Esophagus squamous epithelium (tissue), 5 donors: ENCODE results near the gene LRRC71. TPM values are rescaled to one million over a fixed set of nuclear protein-coding genes. Genes with fewer than 3 reads are reported as not detected.

Experiments used
- DNase-seq: peaks from one replicate; lab custom pipeline; 2025; lab: John Stamatoyannopoulos, UW
- H3K27ac ChIP-seq, 4 donors: fragments of 200-600 bp; sonication (generic); one replicate each; pipeline ENCODE4 v1.5.1; 2016 to 2019; ENCODE audit warnings: mild to moderate bottlenecking in 1 of 4
- H3K27me3 ChIP-seq, 4 donors: fragments of 200-600 bp; sonication (generic); 1 replicate in 3 of 4; 2 replicates in 1 of 4; pipeline versions ENCODE4 v1.5.1 to v1.6.0; 2017 to 2021; ENCODE audit warnings: antibody characterized with exemption in 1 of 4
- H3K36me3 ChIP-seq, 3 donors: fragments of 200-600 bp; sonication (generic); one replicate each; pipeline ENCODE4 v1.5.1; 2016 to 2019
- H3K4me1 ChIP-seq, 3 donors: fragments of 200-600 bp; sonication (generic); one replicate each; pipeline ENCODE4 v1.5.1; 2017 to 2019
- H3K4me3 ChIP-seq, 4 donors: fragments of 200-600 bp; sonication (generic); 1 replicate in 3 of 4; 2 replicates in 1 of 4; pipeline ENCODE4 v1.5.1; 2016 to 2019; ENCODE audit warnings: mild to moderate bottlenecking in 2 of 4, moderate library complexity in 1 of 4
- H3K9me3 ChIP-seq, 3 donors: fragments of 200-600 bp; sonication (generic); one replicate each; pipeline ENCODE4 v1.5.1; 2016 to 2019
- POLR2A ChIP-seq, 4 donors: fragments of 450-650 bp; IDR thresholded peaks; one replicate each; pipeline ENCODE4 v1.6.1; 2017; ENCODE audit warnings: antibody characterized with exemption in 4 of 4, mild to moderate bottlenecking in 4 of 4, moderate library complexity in 3 of 4
- WGBS, 2 donors: methylation state at CpG; one replicate each; pipeline ENCODE4 v1.1.5; 2018; 5-methylcytosine and 5-hydroxymethylcytosine counted together
- intact Hi-C: fragments of 100-400 bp; cut with DNase I; formaldehyde crosslinking; loops from one replicate; pipeline ENCODE4 v1.15.0; 2022
- total RNA-seq, 4 donors: library from RNA; depleted of rRNA; stranded (reverse); fragments of >200 nt; gene quantifications; one replicate each; pipeline ENCODE4 v1.1.0, GENCODE V29; 2016
- TF ChIP-seq, protein P1 (sequence below), 6 experiments: fragments of 450-650 bp in 4 of 6; fragments of 200-600 bp in 2 of 6; sonication (generic) in 2 of 6; IDR thresholded peaks; one replicate each; pipeline ENCODE4 v1.5.1; 2016 to 2019; ENCODE audit warnings: antibody characterized with exemption in 6 of 6, mild to moderate bottlenecking in 4 of 6, moderate library complexity in 4 of 6
- donor health status: DM: yes; HTN: yes; CAD: no.

LRRC71 gene
- total RNA-seq, 4 donors from 2014 or later, result not detected

DNA sequence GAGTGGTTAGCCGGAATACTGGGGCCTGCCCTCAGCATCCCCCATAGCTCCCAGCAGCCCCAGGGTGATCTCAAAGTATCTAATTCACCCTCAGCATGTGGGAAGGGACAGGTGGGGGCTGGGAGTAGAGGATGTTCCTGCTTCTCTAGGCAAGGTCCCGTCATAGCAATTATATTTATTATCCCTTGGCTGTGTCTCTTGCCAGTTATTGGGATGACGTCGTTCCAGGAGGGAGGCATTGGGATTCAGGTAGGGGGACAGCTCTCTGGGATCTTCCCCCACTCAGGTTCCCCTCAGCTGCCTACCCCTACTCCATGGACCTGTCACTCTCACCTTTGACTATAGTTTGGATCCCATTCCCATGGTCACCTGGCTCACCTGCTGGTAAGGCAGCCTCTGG, 38.8 kb upstream of the LRRC71 start:
- peaks cover 0 to 88% (median 0%) of the 10 kb centered on the region in 4 donors for H3K27me3 ChIP-seq
- 70% methylated on average over 4 of the region's 4 CpGs; no CpG with 5 or more reads in 1 of the 2 donors for WGBS, 2 donors
- H3K4me3 ChIP-seq, result no peak overlapping the region
- no peak for TF ChIP-seq POLR2A (IDR thresholded peaks at IDR 0.05)
- H3K36me3 ChIP-seq, result no peaks in the 10 kb centered on the region
- no peak for DNase-seq
- no peaks in the 10 kb centered on the region for H3K9me3 ChIP-seq
- no peak overlapping the region for H3K27ac ChIP-seq
- intact Hi-C loops, result no loop called here
- no peaks in the 10 kb centered on the region for H3K4me1 ChIP-seq

DNA sequence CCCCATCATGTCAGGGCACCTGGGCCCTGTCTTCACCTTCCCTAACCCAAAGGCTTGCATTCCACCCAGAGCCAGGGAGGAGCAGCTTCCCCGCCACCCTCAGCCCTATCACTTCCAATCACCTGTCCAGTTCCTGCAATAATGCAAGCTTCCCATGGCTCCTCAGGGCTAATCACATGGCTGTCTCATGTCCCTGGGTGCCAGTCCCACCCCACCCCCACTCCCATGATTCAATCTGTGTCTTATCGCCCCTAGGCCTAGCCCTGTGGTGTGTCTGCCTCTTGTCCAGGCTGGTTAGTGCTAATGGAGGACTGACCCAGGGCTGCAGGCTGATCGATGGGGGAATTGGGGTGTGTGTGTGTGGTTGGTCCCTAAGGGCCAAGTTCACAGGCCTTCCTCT, 37.9 kb upstream of the LRRC71 start:
- Histone ChIP-seq H3K27ac (no peak overlapping the region), H3K9me3 (no peaks in the 10 kb centered on the region), H3K36me3 (no peaks in the 10 kb centered on the region), H3K27me3 (peaks cover 0 to 88% (median 0%) of the 10 kb centered on the region in 4 donors), H3K4me3 (no peak overlapping the region), H3K4me1 (no peaks in the 10 kb centered on the region)
- 71 to 93% methylated on average over 1 of the region's 3 CpGs for WGBS, 2 donors
- intact Hi-C loops, result no loop called here
- no peak for DNase-seq
- TF ChIP-seq POLR2A (IDR thresholded peaks at IDR 0.05), result no peak
- TF ChIP-seq, protein P1, sequence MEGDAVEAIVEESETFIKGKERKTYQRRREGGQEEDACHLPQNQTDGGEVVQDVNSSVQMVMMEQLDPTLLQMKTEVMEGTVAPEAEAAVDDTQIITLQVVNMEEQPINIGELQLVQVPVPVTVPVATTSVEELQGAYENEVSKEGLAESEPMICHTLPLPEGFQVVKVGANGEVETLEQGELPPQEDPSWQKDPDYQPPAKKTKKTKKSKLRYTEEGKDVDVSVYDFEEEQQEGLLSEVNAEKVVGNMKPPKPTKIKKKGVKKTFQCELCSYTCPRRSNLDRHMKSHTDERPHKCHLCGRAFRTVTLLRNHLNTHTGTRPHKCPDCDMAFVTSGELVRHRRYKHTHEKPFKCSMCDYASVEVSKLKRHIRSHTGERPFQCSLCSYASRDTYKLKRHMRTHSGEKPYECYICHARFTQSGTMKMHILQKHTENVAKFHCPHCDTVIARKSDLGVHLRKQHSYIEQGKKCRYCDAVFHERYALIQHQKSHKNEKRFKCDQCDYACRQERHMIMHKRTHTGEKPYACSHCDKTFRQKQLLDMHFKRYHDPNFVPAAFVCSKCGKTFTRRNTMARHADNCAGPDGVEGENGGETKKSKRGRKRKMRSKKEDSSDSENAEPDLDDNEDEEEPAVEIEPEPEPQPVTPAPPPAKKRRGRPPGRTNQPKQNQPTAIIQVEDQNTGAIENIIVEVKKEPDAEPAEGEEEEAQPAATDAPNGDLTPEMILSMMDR (IDR thresholded peaks at IDR 0.05), result no peak

DNA sequence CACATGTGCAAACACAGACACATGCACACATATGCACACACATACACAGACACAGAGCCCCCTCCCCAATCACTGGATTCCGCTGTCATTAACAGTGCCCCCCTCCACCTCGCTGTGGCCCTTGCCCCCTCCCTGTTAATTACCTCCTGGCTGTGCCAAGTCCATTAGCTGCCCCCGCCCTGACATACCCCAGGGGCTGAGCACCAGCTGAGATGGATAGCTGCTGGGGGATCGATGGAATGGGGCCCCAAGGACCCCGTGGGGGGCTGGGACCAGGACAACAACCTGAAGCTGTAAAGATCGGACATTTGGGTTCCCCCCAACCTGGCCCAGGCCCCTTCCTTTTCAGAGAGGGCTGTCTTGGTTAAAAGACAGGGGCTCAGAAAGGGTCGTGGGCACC, 36.5 kb upstream of the LRRC71 start:
- 75 to 90% methylated on average over 2 to 3 of the region's 7 CpGs for WGBS, 2 donors
- no peak for DNase-seq
- Histone ChIP-seq H3K9me3 (no peaks in the 10 kb centered on the region), H3K36me3 (no peaks in the 10 kb centered on the region), H3K27ac (no peak overlapping the region), H3K27me3 (peaks cover 0 to 88% (median 0%) of the 10 kb centered on the region in 4 donors), H3K4me3 (no peak overlapping the region), H3K4me1 (no peaks in the 10 kb centered on the region)
- intact Hi-C loops, result no loop called here
- TF ChIP-seq, protein P1 (IDR thresholded peaks at IDR 0.05), result no peak
- no peak for TF ChIP-seq POLR2A (IDR thresholded peaks at IDR 0.05)

DNA sequence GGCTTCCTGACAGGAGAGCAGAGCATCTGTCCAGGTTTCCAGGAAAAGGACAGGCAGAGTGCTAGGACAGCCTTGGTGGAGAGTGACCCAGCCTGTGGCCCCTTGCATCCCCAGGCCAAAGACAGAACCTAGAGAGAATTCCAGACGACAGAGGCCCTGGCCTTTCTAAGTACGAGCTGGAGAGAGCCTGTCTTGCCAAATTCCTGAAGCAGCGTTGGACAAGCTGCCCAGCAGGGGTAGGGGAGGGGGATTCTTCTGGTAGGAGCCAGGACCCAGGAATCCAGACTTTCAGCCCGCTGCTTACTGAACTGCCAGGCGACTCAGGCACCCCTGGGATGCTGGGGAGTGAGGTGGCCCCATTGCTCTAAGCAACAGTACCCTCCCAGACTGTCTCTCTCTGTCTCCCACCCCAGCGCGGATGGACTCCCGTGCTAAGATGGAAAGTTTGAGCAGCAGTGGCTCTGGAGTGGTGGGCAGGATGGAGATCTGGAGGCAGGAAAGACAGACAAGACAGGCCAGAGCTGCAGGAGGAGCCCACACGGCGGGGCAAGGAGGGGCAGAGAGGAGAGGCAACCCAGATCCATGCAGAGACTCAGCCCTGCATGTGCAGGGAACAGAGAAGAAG, 35.8 kb upstream of the LRRC71 start:
- Histone ChIP-seq H3K36me3 (no peaks in the 10 kb centered on the region), H3K27ac (no peak overlapping the region), H3K9me3 (no peaks in the 10 kb centered on the region), H3K4me3 (no peak overlapping the region), H3K4me1 (no peaks in the 10 kb centered on the region), H3K27me3 (peaks cover 0 to 80% (median 0%) of the 10 kb centered on the region in 4 donors)
- intact Hi-C loops, result no loop called here
- TF ChIP-seq POLR2A (IDR thresholded peaks at IDR 0.05), result no peak
- TF ChIP-seq, protein P1 (IDR thresholded peaks at IDR 0.05), result no peak
- no peak for DNase-seq
- WGBS, 2 donors, result 53 to 59% methylated on average over 3 to 8 of the region's 10 CpGs

DNA sequence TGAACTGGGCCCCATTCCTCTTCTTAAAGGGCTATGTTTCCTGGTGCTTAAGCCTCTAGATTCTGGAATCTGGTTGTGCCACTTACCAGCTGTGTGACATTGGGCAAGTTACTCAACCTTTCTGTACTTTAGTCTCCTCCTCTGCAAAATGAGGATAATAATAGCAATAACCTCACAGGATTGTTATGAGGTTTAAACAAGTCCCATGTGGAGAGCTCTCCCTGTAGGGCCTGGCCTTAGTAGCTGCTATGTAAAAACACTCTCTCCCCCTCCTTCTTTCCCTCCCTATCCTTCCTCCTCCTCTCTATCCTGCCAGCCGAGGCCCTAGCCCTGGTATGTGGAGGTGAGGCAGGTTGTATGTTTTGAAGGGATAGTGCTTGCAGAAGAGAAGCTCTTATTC, 35.1 kb upstream of the LRRC71 start:
- no peak overlapping the region for H3K27ac ChIP-seq

More for the DNA sequence above, 35.1 kb upstream of the LRRC71 start:
- Histone ChIP-seq H3K9me3 (no peaks in the 10 kb centered on the region), H3K4me1 (peaks cover 0 to 5% (median 0%) of the 10 kb centered on the region in 3 donors), H3K27me3 (peaks cover 0 to 74% (median 0%) of the 10 kb centered on the region in 4 donors), H3K4me3 (no peak overlapping the region), H3K36me3 (no peaks in the 10 kb centered on the region)
- WGBS, 2 donors, result 33% methylated on average over 1 of the region's 1 CpG; no CpG with 5 or more reads in 1 of the 2 donors
- TF ChIP-seq, protein P1 (IDR thresholded peaks at IDR 0.05), result no peak
- no peak for TF ChIP-seq POLR2A (IDR thresholded peaks at IDR 0.05)
- DNase-seq, result no peak
- intact Hi-C loops, result no loop called here
